Lower leg skin (tissue), 4 donors: ENCODE data around the gene SLC25A25. TPM values are rescaled to one million over a fixed set of nuclear protein-coding genes. Genes with fewer than 3 reads are reported as not detected.

Source experiments
- DNase-seq, 2 donors: peaks; one replicate each; pipeline ENCODE4 v3.0.0-alpha.2; 2019; ENCODE audit warnings: low spot score in 2 of 2
- H3K4me3 ChIP-seq: fragments of 200-600 bp; sonication (generic); 2 replicates; pipeline ENCODE4 v1.5.1; 2017; ENCODE audit warnings: mild to moderate bottlenecking, low read depth; ENCODE audit not compliant: poor library complexity, severe bottlenecking
- CTCF ChIP-seq, 3 donors: fragments of 450-650 bp; IDR thresholded peaks; one replicate each; pipeline ENCODE4 v1.5.1; 2016; ENCODE audit warnings: antibody characterized with exemption in 3 of 3, mild to moderate bottlenecking in 3 of 3, moderate library complexity in 2 of 3
- POLR2A ChIP-seq, 2 donors: fragments of 450-650 bp; IDR thresholded peaks; one replicate each; pipeline ENCODE4 v1.6.1; 2016 to 2017; ENCODE audit warnings: antibody characterized with exemption in 2 of 2, mild to moderate bottlenecking in 1 of 2, moderate library complexity in 1 of 2
- WGBS, 2 donors: methylation state at CpG; one replicate each; pipeline ENCODE4 v1.1.5; 2018; 5-methylcytosine and 5-hydroxymethylcytosine counted together
- intact Hi-C: fragments of 100-400 bp; cut with DNase I; formaldehyde crosslinking; loops from one replicate; pipeline ENCODE4 v1.15.0; 2023; ENCODE audit warnings: low total_unique reads
- total RNA-seq, 4 donors: library from RNA; depleted of rRNA; stranded (reverse); fragments of >200 nt; gene quantifications; one replicate each; pipeline ENCODE4 v1.1.0, GENCODE V29; 2016

The SLC25A25 gene
- total RNA-seq, 4 donors from 2014 or later: 26.4 to 40.3 (median 32.0) TPM

- intact Hi-C loops: no loop called here
- no peak overlapping the region for H3K4me3 ChIP-seq
- DNase-seq: no peak
- WGBS, 2 donors: 57 to 67% methylated on average over 4 of the region's 4 CpGs
- TF ChIP-seq CTCF (IDR thresholded peaks at IDR 0.05): no peak
- TF ChIP-seq POLR2A (IDR thresholded peaks at IDR 0.05): no peak
These were observed 74.0 kb downstream of the SLC25A25 start for GRCh38 chr9:128142061-128142460.

- TF ChIP-seq POLR2A (IDR thresholded peaks at IDR 0.05) (no peak), CTCF (IDR thresholded peaks at IDR 0.05) (no peak)
- no peak overlapping the region for H3K4me3 ChIP-seq
- DNase-seq: no peak
- 83 to 100% methylated on average over 2 of the region's 2 CpGs for WGBS, 2 donors
- intact Hi-C loops: no loop called here
These were observed 74.6 kb downstream of the SLC25A25 start for GRCh38 chr9:128142596-128142995.

- WGBS, 2 donors: 55 to 63% methylated on average over 7 to 8 of the region's 8 CpGs
- H3K4me3 ChIP-seq: no peak overlapping the region
- TF ChIP-seq CTCF (IDR thresholded peaks at IDR 0.05) (no peak), POLR2A (IDR thresholded peaks at IDR 0.05) (no peak)
- no peak for DNase-seq
- intact Hi-C loops: no loop called here
These were observed 75.7 kb downstream of the SLC25A25 start for GRCh38 chr9:128143525-128144238.

- intact Hi-C loops: no loop called here
- no peak overlapping the region for H3K4me3 ChIP-seq
- WGBS, 2 donors: 93 to 94% methylated on average over 17 to 22 of the region's 22 CpGs
- no peak for DNase-seq
- TF ChIP-seq CTCF (IDR thresholded peaks at IDR 0.05) (no peak), POLR2A (IDR thresholded peaks at IDR 0.05) (no peak)
These were observed 76.5 kb downstream of the SLC25A25 start for GRCh38 chr9:128144239-128145181.

GRCh38 chr9:128145536-128145935 is 77.5 kb downstream of the SLC25A25 start:
- WGBS, 2 donors: 35 to 48% methylated on average over 8 of the region's 8 CpGs
- intact Hi-C loops: no loop called here
- TF ChIP-seq CTCF (IDR thresholded peaks at IDR 0.05) (no peak), POLR2A (IDR thresholded peaks at IDR 0.05) (no peak)
- no peak for DNase-seq
- no peak overlapping the region for H3K4me3 ChIP-seq
